ENCODE results near the gene EIF4E2.

DNA sequence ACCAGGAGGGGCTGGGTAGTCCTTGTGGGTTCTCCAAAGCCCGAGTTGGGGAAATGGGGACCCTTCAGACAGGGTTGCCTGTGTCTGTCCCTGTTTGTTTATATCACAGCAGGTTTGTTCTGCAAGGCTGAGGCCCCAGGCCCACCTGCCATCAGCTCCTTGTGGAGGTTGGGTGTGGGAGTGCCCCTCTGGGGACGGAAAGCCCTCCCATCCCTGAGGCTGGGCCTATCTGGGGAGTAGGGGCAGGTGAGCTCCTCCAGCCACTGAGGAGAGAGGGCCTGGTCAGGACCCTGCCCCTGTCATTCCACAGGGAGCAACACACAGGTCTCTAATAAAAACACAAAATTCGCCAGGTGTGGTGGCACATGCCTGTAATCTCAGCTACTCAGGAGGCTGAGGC, 59.6 kb downstream of the EIF4E2 start:
- TF ChIP-seq CTCF (conservative IDR thresholded peaks at IDR 0.05) (no peak), EZH2 (IDR thresholded peaks at IDR 0.05; ENCODE audit: low read depth) (no peak)

Measured in PC-9 (cell line).